HL-60 (cell line): ENCODE results near the gene DENND1A.

Experiments
- DNase-seq, 2 experiments: peaks; one replicate each; pipeline ENCODE4 v3.0.0-alpha.2; 2010 to 2020; ENCODE audit warnings: low read depth in 1 of 2, low spot score in 1 of 2
- H3K27ac ChIP-seq: fragments of 250-450 bp; sonication (Bioruptor Pico); replicated peaks from 2 replicates; pipeline ENCODE4 v1.5.1; 2020; ENCODE audit warnings: mild to moderate bottlenecking, moderate library complexity
- H3K27me3 ChIP-seq: fragments of 250-450 bp; sonication (Bioruptor Pico); 2 replicates; pipeline ENCODE4 v1.5.1; 2021; ENCODE audit warnings: mild to moderate bottlenecking, moderate library complexity; ENCODE audit not compliant: insufficient read depth, poor library complexity, severe bottlenecking
- H3K4me3 ChIP-seq: replicated peaks from 2 replicates; pipeline ENCODE4 v1.5.1; 2011; ENCODE audit warnings: mild to moderate bottlenecking, control low read depth, low read length; ENCODE audit not compliant: insufficient read depth
- CTCF ChIP-seq: IDR thresholded peaks from one replicate; pipeline ENCODE4 v1.5.1; 2011; ENCODE audit warnings: low read length, control low read depth, inconsistent platforms; ENCODE audit not compliant: insufficient read depth
- GABPA ChIP-seq: IDR thresholded peaks from 2 replicates; pipeline ENCODE4 v1.6.1; 2012; ENCODE audit warnings: low read depth
- POLR2AphosphoS5 ChIP-seq: IDR thresholded peaks from 2 replicates; pipeline ENCODE4 v1.6.1; 2012; ENCODE audit warnings: low read depth
- REST ChIP-seq: IDR thresholded peaks from 2 replicates; pipeline ENCODE4 v1.6.1; 2012; ENCODE audit warnings: low read depth; ENCODE audit not compliant: insufficient replicate concordance
- SPI1 ChIP-seq: IDR thresholded peaks from 2 replicates; pipeline ENCODE4 v1.6.1; 2012; ENCODE audit warnings: low read depth, mild to moderate bottlenecking, borderline replicate concordance

Gene DENND1A

GRCh38 chr9:123715258-123715657, 214.7 kb downstream of the DENND1A start:
- no peak overlapping the region for H3K4me3 ChIP-seq
- TF ChIP-seq REST: no peak
- TF ChIP-seq POLR2AphosphoS5: no peak
- TF ChIP-seq GABPA: no peak
- TF ChIP-seq CTCF: no peak
- no peak for TF ChIP-seq SPI1
- DNase-seq: no peak
- no peaks in the 10 kb centered on the region for H3K27me3 ChIP-seq
- no peak overlapping the region for H3K27ac ChIP-seq

- TF ChIP-seq CTCF (no peak), REST (no peak), GABPA (no peak), SPI1 (no peak), POLR2AphosphoS5 (no peak)
Measured at GRCh38 chr9:123713282-123713681, 216.6 kb downstream of the DENND1A start.

GRCh38 chr9:123712399-123712798, 217.5 kb downstream of the DENND1A start:
- TF ChIP-seq POLR2AphosphoS5: no peak
- no peak for TF ChIP-seq CTCF
- TF ChIP-seq GABPA: no peak
- no peak for TF ChIP-seq SPI1
- TF ChIP-seq REST: no peak
- no peak overlapping the region for H3K27ac ChIP-seq
- no peak overlapping the region for H3K4me3 ChIP-seq
- no peaks in the 10 kb centered on the region for H3K27me3 ChIP-seq
- DNase-seq: no peak

More at GRCh38 chr9:123713282-123713681, 216.6 kb downstream of the DENND1A start:
- H3K27me3 ChIP-seq: no peaks in the 10 kb centered on the region
- no peak for DNase-seq
- no peak overlapping the region for H3K27ac ChIP-seq
- no peak overlapping the region for H3K4me3 ChIP-seq
